HG03457 (cell line): Measurements from ENCODE around the gene NPY.

ENCODE experiments used
- ATAC-seq: cut with Tn5 transposase; IDR thresholded peaks from one replicate; pipeline ENCODE4 v1.9.1; 2021; ENCODE audit warnings: moderate number of reproducible peaks; ENCODE audit not compliant: unreplicated experiment

The NPY gene

GRCh38 chr7:24313777-24314176, 29.8 kb downstream of the NPY start:
- ATAC-seq: no peak

GRCh38 chr7:24316340-24316739, 32.4 kb downstream of the NPY start:
- ATAC-seq: no peak

DNA sequence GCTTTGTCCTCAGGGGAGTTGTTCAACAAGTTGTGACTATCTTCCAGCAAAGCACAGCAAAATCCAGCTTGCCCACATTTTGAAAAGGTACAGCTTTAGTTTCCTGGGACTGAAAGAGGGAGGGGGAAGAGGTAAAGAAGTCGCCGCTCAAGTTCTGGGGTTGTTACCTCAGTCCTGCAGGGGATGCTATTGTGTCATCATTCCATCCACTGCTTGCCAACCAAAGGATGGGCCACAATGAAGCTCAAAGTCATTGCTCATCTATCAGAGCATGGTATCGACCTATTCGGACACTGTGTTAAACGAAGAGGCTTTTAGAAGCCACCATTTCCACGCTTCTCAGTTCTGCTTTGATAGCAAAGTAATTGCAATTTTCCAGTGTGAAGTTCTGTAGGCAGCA, 34.3 kb downstream of the NPY start:
- no peak for ATAC-seq

GRCh38 chr7:24319209-24319608, 35.2 kb downstream of the NPY start:
- ATAC-seq: no peak

DNA sequence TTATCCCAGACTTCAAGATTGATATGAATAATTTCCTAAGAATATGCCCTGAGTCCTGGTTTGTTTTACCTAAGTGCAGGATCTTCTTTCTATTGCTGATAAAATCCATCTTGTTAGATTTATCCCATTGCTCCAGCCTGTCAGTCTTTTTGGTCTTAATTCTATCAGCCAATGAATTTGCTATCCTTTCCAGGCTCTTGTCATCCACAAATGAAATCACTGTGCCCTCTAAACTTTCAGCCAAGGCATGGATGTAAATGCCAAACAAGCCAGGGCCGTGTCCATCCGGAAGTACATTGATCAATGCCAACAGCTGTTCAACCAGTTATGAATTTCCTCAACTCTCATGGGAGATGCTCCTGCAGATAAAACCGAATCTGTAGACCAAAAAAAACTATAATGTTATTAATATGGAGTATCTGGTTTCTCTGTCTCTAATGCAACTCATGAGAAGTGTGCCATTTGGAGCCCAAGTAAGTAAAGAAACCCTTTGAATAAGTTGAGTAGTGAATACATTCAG, 40.0 kb downstream of the NPY start:
- ATAC-seq: no peak

- peak; percentile 60 for ATAC-seq
These were observed 41.7 kb downstream of the NPY start for GRCh38 chr7:24325708-24326107.

- ATAC-seq: no peak
These were observed 44.1 kb downstream of the NPY start for GRCh38 chr7:24328050-24328449.

GRCh38 chr7:24328894-24329293, 44.9 kb downstream of the NPY start:
- ATAC-seq: no peak

DNA sequence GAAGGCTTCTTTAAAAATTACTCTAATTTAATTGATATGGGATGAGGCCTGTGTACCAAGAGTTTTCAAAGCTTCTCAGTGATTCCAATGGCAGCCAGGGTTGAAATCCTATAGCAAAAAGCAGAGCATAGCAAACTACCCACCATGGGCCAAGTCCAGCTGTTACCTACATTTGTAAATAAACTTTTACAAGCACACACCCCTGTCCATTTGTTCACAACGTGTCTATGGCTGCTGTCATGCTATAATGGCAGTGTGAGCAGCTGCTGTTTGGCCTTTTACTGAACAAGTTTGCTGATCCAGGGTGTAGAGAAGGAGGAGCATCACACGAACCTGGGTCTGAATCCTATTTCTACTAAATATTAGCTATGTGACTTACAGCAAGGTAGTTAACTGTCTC, 50.0 kb downstream of the NPY start:
- ATAC-seq: no peak

DNA sequence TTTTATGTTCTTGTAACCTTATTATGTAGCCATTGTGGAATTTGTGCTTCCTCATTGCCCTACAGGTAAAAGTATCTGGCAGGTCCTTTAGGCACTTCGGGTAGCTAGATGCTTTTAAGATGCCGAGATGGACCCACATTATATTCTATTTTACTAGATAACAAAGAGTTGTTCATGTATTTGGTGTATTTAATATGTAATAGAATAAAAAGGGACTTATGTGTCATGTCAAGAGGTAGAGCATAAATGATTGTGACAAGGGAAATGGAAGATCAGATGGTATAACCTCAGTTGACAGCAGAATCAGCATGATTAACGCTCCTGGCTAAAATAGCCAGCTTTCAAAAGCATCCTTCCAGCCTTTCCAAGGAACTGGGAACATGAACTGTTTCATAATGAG, 50.6 kb downstream of the NPY start:
- ATAC-seq: no peak

GRCh38 chr7:24336461-24336860, 52.5 kb downstream of the NPY start:
- ATAC-seq: no peak

DNA sequence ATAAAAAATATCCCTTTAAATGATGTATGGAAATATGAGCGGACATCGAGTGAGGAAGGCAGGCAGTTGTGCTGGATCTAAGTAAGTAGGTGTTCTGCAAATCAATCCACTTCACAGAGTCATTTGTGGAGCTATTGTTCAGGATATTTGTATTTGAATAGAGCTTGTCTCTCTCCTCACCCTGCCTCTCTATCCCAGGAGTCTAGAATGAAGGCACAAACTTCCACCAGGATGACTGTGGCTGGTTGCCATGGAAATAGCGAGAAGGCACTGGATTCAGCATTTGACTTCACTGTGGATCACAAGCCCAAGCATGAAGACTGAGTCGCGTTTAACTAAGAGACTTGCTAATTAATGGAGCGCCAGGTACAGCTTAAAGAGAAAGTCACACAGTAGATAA, 53.2 kb downstream of the NPY start:
- ATAC-seq: no peak

GRCh38 chr7:24339575-24339974, 55.6 kb downstream of the NPY start:
- no peak for ATAC-seq

DNA sequence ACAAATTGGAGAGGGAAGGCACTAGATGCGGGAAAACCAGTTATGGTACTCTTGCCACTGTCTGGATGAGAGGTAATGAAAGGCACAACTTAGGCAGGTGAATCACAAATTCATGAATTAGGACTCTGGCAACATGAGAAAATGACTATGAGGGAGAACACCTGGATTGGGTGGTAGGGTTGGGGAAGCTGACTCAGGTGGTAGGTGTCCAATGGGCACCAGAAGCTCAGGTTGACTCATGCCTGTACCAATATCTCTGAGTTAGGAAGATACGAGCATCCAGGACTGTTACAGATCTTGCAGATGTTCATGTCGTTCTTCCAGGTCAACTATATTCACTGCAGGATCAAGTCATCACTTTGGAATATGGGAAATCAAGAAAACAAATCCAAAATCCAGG, 56.7 kb downstream of the NPY start:
- no peak for ATAC-seq
